ENCODE results near the gene MISP. TPM values are rescaled to one million over a fixed set of nuclear protein-coding genes. Genes with fewer than 3 reads are reported as not detected.
A peak's percentile ranks its signal among the peaks of the same experiment; 100 is the strongest.

MISP gene
- polyA plus RNA-seq, 2 of the 4 experiments (the other 2 are of a cell fraction) = 46.5 to 62.7 TPM

DNA sequence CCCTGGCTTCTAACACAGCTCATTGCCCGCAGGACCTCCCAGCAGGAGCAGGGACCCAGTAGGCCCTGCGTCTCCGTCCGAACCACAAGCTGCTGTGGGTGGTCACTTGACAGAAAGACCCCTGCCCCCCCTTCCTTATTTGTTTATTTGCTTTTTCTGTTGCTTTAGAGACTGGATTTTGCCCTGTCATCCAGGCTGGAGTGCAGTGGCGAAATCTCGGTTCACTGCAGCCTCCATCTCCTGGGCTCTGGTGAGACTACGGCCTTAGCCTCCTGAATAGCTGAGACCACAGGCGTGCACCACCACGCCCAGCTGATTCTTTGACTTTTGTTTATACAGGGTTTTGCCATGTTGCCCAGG lies 38.8 kb downstream of the MISP start:
- CTCF ChIA-PET = interaction anchor here (0.6 to 1.2 kb wide), 2 partner anchors 20 to 67 kb away, joined by 3 to 4 read pairs; no protein-coding TSS in a partner anchor
- FAIRE-seq (no peak), ATAC-seq (peak in 1 of 2 experiments; percentile 13; a peak in 3 of 6 replicates), DNase-seq (ENCODE audit: low read depth in 1 of 2, low spot score in 1 of 2) (no peak)
- Histone ChIP-seq H3K9me3 (no peaks in the 10 kb centered on the region), H3K27ac (peak overlapping the region; percentile 56 to 93; a peak in 5 of 6 replicates), H3K4me1 (peaks cover 29% of the 10 kb centered on the region), H3K4me2 (0 out of 3 replicates have a peak overlapping the region, but pooled peaks have one; percentile 24), H3K4me3 (no peak overlapping the region)
- 85% methylated on average over 9 of the region's 9 CpGs for whole genome bisulfite sequencing (ENCODE audit: missing lambda C conversion rate)
- TF ChIP-seq FOSL2 (IDR thresholded peaks at IDR 0.05) (no peak), FOSL2 (CRISPR knock-in tag; IDR thresholded peaks at IDR 0.05) (no peak), CEBPB (IDR thresholded peaks at IDR 0.05) (0 out of 4 replicates have a peak, but pooled peaks of 1 of the 2 experiments have one; percentile 5), MAFK (IDR thresholded peaks at IDR 0.05; ENCODE audit: partially characterized antibody) (peak; percentile 1)
- POLR2A ChIA-PET = no interaction called here

DNA sequence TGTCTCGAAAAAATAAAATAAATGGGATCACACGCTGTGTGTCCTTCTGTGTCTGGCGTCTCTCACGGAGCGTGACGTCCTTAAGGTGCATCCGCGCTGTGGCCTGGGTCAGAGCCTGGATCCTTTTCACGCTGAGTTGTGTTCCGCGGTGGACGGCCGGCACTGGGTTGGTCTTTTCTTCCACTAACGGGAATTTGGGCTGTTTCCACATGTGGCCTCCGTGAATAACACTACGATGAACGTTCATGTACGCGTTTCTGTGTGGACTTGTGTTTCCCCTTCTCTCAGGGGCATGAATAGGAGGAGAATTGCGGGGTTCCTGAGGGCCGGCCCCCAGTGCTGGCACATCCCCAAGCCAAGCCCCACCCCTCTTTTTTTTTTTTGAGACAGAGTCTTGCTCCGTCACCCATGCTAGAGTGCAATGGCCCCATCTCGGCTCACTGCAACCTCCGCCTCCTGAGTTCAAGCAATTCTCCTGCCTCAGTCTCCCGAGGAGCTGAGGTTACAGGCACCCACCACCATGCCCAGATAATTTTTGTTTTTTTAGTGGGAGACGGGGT lies 40.2 kb downstream of the MISP start:
- WGBS (ENCODE audit: missing lambda C conversion rate) = 91% methylated on average over 26 of the region's 26 CpGs
- ChIA-PET CTCF (interaction anchor here (0.6 to 0.8 kb wide), 2 partner anchors 19 to 20 kb away, joined by 3 read pairs; no protein-coding TSS in a partner anchor), POLR2A (no interaction called here)
- no peak overlapping the region for H3K4me3 ChIP-seq
- DNase-seq (ENCODE audit: low read depth in 1 of 2, low spot score in 1 of 2) (no peak), FAIRE-seq (no peak), ATAC-seq (no peak)
- peaks cover 32% of the 10 kb centered on the region for H3K4me1 ChIP-seq
- peak overlapping the region; percentile 63 to 93 for H3K27ac ChIP-seq
- H3K9me3 ChIP-seq = no peaks in the 10 kb centered on the region
- no peak for TF ChIP-seq KDM1A (IDR thresholded peaks at IDR 0.05; ENCODE audit: low read depth)
- TF ChIP-seq CBX2 (IDR thresholded peaks at IDR 0.05; ENCODE audit: borderline replicate concordance, low read depth) = no peak
- TF ChIP-seq RARB (CRISPR knock-in tag; IDR thresholded peaks at IDR 0.05) = no peak
- TF ChIP-seq HEYL (CRISPR knock-in tag; IDR thresholded peaks at IDR 0.05) = no peak
- TF ChIP-seq RFX5 (IDR thresholded peaks at IDR 0.05) = no peak
- no peak for TF ChIP-seq JUNB (IDR thresholded peaks at IDR 0.05)
- no peak for TF ChIP-seq SREBF2 (IDR thresholded peaks at IDR 0.05)
- peak overlapping the region; percentile 53 for H3K4me2 ChIP-seq

DNA sequence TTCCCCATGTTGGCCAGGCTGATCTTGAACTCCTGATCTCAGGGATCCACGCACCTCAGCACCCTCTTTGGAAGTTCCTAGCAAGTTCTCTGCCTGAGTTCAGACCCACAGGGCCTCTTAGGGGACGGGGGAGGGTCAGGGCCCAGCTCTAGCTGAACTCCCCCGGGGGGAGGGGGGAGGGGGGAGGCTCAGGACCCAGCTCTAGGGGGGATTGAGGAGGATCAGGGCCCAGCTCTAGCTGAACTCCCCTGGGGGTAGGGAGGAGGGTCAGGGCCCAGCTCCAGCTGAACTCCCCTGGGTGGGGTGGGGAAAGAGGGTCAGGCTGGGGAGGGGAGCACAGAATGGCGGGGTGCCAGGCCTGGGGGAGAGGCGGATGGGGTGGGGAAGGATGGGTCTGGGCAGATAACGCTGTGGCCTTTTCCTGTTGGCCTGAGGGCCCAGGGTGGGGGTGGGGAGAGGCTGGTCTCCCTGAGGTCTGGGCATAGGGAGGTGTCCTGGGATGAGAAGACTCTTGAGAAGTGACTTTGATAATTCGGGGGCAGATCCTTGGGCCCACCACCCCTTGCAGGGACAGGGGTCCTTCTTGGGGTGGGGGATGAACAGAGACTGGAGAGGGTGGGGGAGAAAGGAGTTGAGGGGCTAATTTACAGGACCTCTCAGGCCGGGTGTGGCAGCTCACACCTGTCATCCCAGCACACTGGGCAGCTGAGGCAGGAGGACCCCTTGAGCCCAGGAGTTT lies 40.8 kb downstream of the MISP start:
- WGBS (ENCODE audit: missing lambda C conversion rate) = 89% methylated on average over 1 of the region's 8 CpGs
- DNase-seq (ENCODE audit: low read depth in 1 of 2, low spot score in 1 of 2) (peak in 1 of 2 experiments; percentile 52), ATAC-seq (peak; percentile 44 to 45; a peak in 5 of 6 replicates), FAIRE-seq (no peak)
- ChIA-PET CTCF (interaction anchor here (0.6 to 0.8 kb wide), 2 partner anchors 18 to 21 kb away, joined by 3 read pairs; no protein-coding TSS in a partner anchor), POLR2A (no interaction called here)
- TF ChIP-seq, protein P1, sequence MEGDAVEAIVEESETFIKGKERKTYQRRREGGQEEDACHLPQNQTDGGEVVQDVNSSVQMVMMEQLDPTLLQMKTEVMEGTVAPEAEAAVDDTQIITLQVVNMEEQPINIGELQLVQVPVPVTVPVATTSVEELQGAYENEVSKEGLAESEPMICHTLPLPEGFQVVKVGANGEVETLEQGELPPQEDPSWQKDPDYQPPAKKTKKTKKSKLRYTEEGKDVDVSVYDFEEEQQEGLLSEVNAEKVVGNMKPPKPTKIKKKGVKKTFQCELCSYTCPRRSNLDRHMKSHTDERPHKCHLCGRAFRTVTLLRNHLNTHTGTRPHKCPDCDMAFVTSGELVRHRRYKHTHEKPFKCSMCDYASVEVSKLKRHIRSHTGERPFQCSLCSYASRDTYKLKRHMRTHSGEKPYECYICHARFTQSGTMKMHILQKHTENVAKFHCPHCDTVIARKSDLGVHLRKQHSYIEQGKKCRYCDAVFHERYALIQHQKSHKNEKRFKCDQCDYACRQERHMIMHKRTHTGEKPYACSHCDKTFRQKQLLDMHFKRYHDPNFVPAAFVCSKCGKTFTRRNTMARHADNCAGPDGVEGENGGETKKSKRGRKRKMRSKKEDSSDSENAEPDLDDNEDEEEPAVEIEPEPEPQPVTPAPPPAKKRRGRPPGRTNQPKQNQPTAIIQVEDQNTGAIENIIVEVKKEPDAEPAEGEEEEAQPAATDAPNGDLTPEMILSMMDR (IDR thresholded peaks at IDR 0.05) = no peak
- TF ChIP-seq EP300 (IDR thresholded peaks at IDR 0.05) = 0 out of 5 replicates have a peak, but pooled peaks of 1 of the 2 experiments have one; percentile 9
- no peak overlapping the region for H3K4me3 ChIP-seq
- no peaks in the 10 kb centered on the region for H3K9me3 ChIP-seq
- H3K27ac ChIP-seq = peak overlapping the region; percentile 63 to 93
- H3K4me1 ChIP-seq = peaks cover 36% of the 10 kb centered on the region
- peak overlapping the region; percentile 53 for H3K4me2 ChIP-seq

DNA sequence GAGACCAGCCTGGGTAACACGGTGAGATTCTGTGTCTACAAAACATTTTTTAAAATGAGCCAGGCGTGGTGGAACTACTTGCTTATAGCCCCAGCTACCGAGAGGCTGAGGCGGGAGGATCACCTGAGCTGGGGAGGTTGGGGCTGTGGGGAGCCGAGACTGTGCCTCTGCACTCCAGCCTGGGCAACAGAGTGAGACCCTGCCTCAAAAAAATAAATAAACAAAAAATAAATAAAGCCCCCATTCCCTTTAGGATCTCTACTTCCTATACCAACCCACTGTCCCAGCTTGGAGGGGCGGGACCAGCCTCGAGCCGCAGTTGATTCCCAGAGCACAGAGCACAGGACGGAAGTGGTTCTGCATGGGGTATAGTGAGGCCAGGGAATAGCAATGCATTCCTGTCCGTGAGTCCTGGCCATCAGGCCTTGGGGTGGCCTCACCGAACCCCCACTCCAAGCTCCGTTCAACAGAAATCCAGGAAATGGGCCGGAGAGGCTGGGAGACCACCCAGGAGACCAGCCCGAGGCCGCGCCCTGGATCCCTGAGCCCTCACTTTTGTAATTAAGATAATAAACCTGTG lies 41.5 kb downstream of the MISP start:
- ATAC-seq (no peak), DNase-seq (ENCODE audit: low read depth in 1 of 2, low spot score in 1 of 2) (no peak), FAIRE-seq (no peak)
- Histone ChIP-seq H3K27ac (peak overlapping the region; percentile 63 to 93), H3K4me1 (peaks cover 36% of the 10 kb centered on the region), H3K9me3 (no peaks in the 10 kb centered on the region), H3K4me3 (no peak overlapping the region), H3K4me2 (peak overlapping the region; percentile 53)
- CTCF ChIA-PET = no interaction called here
- WGBS (ENCODE audit: missing lambda C conversion rate) = 65% methylated on average over 16 of the region's 16 CpGs
- POLR2A ChIA-PET = no interaction called here
- no peak for TF ChIP-seq POLR2AphosphoS2 (conservative IDR thresholded peaks at IDR 0.05; ENCODE audit: low read length)
